ENCODE measurements around the gene MGRN1. TPM values are rescaled to one million over a fixed set of nuclear protein-coding genes. Genes with fewer than 3 reads are reported as not detected.
A peak's percentile ranks its signal among the peaks of the same experiment; 100 is the strongest.

The MGRN1 gene
- total and polyA plus RNA-seq, 2 of the 13 experiments (the other 11 are each of a cell fraction or from before 2014, with no cell fraction given): 11.9 to 12.6 TPM

- TF ChIP-seq SOX13 (IDR thresholded peaks at IDR 0.05) (no peak), SOX13 (CRISPR knock-in tag; conservative IDR thresholded peaks at IDR 0.05 in 1 of 2, IDR thresholded peaks at IDR 0.05 in 1 of 2) (0 out of 4 replicates have a peak, but pooled peaks of 1 of the 2 experiments have one; percentile 61), ZNF670 (CRISPR knock-in tag; IDR thresholded peaks at IDR 0.05; ENCODE audit: borderline replicate concordance) (no peak), ZNF446 (CRISPR knock-in tag; IDR thresholded peaks at IDR 0.05) (peak; percentile 40; the same call in 1 of the 2 replicates), ZNF468 (CRISPR knock-in tag; IDR thresholded peaks at IDR 0.05) (0 out of 2 replicates have a peak, but pooled peaks have one; percentile 51), ZNF18 (CRISPR knock-in tag; IDR thresholded peaks at IDR 0.05; ENCODE audit: insufficient replicate concordance) (peak; percentile 52), SMARCE1 (IDR thresholded peaks at IDR 0.05; ENCODE audit: borderline replicate concordance) (no peak), ZNF224 (CRISPR knock-in tag; IDR thresholded peaks at IDR 0.05) (peak; percentile 60; the same call in 1 of the 2 replicates), NRL (CRISPR knock-in tag; IDR thresholded peaks at IDR 0.05; ENCODE audit: borderline replicate concordance) (0 out of 2 replicates have a peak, but pooled peaks have one; percentile 33), ZNF317 (CRISPR knock-in tag; IDR thresholded peaks at IDR 0.05) (peak; percentile 55; the same call in 1 of the 2 replicates)
These were observed 109.1 kb downstream of the MGRN1 start (continued) for GRCh38 chr16:4733747-4734062.

GRCh38 chr16:4734063-4734729, 109.6 kb downstream of the MGRN1 start, which contains the start of the genes ANKS3 and DNAAF8:
TSS of gene ANKS3 (minus strand) at chr16:4734271. CDS start at chr16:4730149, 4,122 bp downstream.
TSS of gene DNAAF8 (plus strand) at chr16:4734537. CDS start at chr16:4736515, 1,978 bp downstream.
- Histone ChIP-seq H3K4me3 (replicated peaks in 1 of 3; ENCODE audit: insufficient read depth in 1 of 3, low read depth in 2 of 3, low read length in 3 of 3) (peak within 1 kb of the TSS; percentile 98 to 100 (median 100)), H4K20me1 (ENCODE audit: insufficient read depth, low read length) (no peaks in the 10 kb centered on the region), H3K9ac (ENCODE audit: insufficient read depth, low read depth, low read length) (peak within 1 kb of the TSS; percentile 95), H3K27ac (ENCODE audit: extremely low read length, insufficient read depth, low read length) (peak within 1 kb of the TSS; percentile 80), H2AFZ (ENCODE audit: low read length) (peak within 1 kb of the TSS; percentile 91), H3K9me3 (ENCODE audit: low read length) (no peaks in the 10 kb centered on the region), H3K79me2 (ENCODE audit: insufficient read depth, low read length) (peaks cover 21% of the 10 kb centered on the region), H3K27me3 (ENCODE audit: control insufficient read depth in 1 of 2, insufficient read depth in 2 of 2, low read length in 2 of 2) (no peaks in the 10 kb centered on the region; a peak in 2 of 5 replicates), H3K4me2 (ENCODE audit: low read depth, low read length) (peak within 1 kb of the TSS; percentile 99), H3K36me3 (replicated peaks in 1 of 2; ENCODE audit: control insufficient read depth in 1 of 2, insufficient read depth in 2 of 2, low read length in 2 of 2) (peaks cover 2 to 10% of the 10 kb centered on the region in 2 experiments; a peak in 2 of 5 replicates), H3K4me1 (ENCODE audit: insufficient read depth, low read length) (peaks cover 20% of the 10 kb centered on the region)
- peak; percentile 96 for ATAC-seq
- FAIRE-seq: peak; percentile 86
- intact Hi-C loops (cut with micrococcal nuclease; ENCODE audit: unreplicated experiment) (loop anchor here (5.0 kb wide), 1 partner anchor 68 kb away; the partner anchor contains the start of gene ROGDI), in situ Hi-C loops (cut with HindIII; ENCODE audit: extremely low pct_ligation_motif_present, low pct_unique_long_range_greater_than_20kb) (no loop called here)
- DNase-seq (ENCODE audit: low spot score): peak; percentile 96
- ChIA-PET CTCF (ENCODE audit: low intra/inter-chr PET ratio, low total read pairs) (no interaction called here), POLR2A (interaction anchor here (0.9 to 3.1 kb wide), 21 partner anchors 17 to 364 kb away, joined by 3 to 40 read pairs (median 4); partner anchors contain the start of genes EEF2KMT, GLYR1, NUDT16L1 and ROGDI)
- WGBS (ENCODE audit: low lambda C conversion rate): 2% methylated on average over 38 of the region's 70 CpGs
- no TSS peak for BruUV-seq (replicated peaks)
- TF ChIP-seq ZNF775 (CRISPR knock-in tag; IDR thresholded peaks at IDR 0.05; ENCODE audit: borderline replicate concordance): no peak
- 0 out of 2 replicates have a peak, but pooled peaks have one; percentile 25 for TF ChIP-seq ZNF263 (CRISPR knock-in tag; IDR thresholded peaks at IDR 0.05)
- TF ChIP-seq ZMYM2 (CRISPR knock-in tag; IDR thresholded peaks at IDR 0.05): no peak
- no peak for TF ChIP-seq SCMH1 (CRISPR knock-in tag; IDR thresholded peaks at IDR 0.05; ENCODE audit: borderline replicate concordance)
- TF ChIP-seq ZBTB10 (CRISPR knock-in tag; IDR thresholded peaks at IDR 0.05; ENCODE audit: borderline replicate concordance): peak; percentile 69; the same call in 1 of the 2 replicates
- TF ChIP-seq ZNF570 (CRISPR knock-in tag; IDR thresholded peaks at IDR 0.05; ENCODE audit: borderline replicate concordance): no peak
- TF ChIP-seq ZNF33B (CRISPR knock-in tag; IDR thresholded peaks at IDR 0.05): no peak; the same call in 1 of the 2 replicates
- peak; percentile 65; the same call in 1 of the 2 replicates for TF ChIP-seq CBFB (CRISPR knock-in tag; IDR thresholded peaks at IDR 0.05)
- TF ChIP-seq NFIC (IDR thresholded peaks at IDR 0.05; ENCODE audit: low read length): no peak

Measured in HepG2 (cell line).